ENCODE results near the gene PDE2A.

The PDE2A gene

GRCh38 chr11:72634472-72635095, 39.6 kb downstream of the PDE2A start:
- DNase-seq (ENCODE audit: low read depth) = no peak
- TF ChIP-seq CTCF (IDR thresholded peaks at IDR 0.05; ENCODE audit: low read length, missing control alignments) = no peak
- no peak overlapping the region for H3K4me3 ChIP-seq (replicated peaks; ENCODE audit: low read depth, low read length)

DNA sequence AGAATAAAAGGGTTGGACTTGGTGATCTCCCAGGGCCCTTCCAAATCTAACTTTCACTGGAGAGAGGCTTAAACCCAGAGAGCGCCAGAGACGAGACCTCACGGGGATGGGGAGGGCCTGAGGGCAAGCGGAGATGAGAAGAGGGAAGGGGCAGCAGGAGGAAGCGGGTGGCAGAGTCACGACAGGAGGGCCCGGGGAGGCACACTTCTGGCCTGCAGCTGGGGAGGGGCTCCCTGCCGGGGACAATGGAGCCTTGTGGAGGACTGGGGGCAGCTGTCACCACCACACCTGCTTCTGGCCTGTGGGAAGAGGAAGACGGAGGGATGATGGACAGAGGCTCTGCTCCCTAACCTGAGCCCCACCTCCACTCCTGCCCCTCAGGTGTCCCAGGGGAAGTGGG, 40.2 kb downstream of the PDE2A start:
- no peak for DNase-seq (ENCODE audit: low read depth)

GRCh38 chr11:72633068-72633467, 41.2 kb downstream of the PDE2A start:
- H3K4me3 ChIP-seq (replicated peaks; ENCODE audit: low read depth, low read length) = no peak overlapping the region
- DNase-seq (ENCODE audit: low read depth) = no peak
- TF ChIP-seq CTCF (IDR thresholded peaks at IDR 0.05; ENCODE audit: low read length, missing control alignments) = no peak

More for the DNA sequence above, 40.2 kb downstream of the PDE2A start:
- TF ChIP-seq CTCF (IDR thresholded peaks at IDR 0.05; ENCODE audit: low read length, missing control alignments) = no peak
- no peak overlapping the region for H3K4me3 ChIP-seq (replicated peaks; ENCODE audit: low read depth, low read length)

- no peak for TF ChIP-seq CTCF (IDR thresholded peaks at IDR 0.05; ENCODE audit: low read length, missing control alignments)
- peak; percentile 30 for DNase-seq (ENCODE audit: low read depth)
- H3K4me3 ChIP-seq (replicated peaks; ENCODE audit: low read depth, low read length) = no peak overlapping the region
Measured at GRCh38 chr11:72631806-72632731, 42.2 kb downstream of the PDE2A start.

- TF ChIP-seq CTCF (IDR thresholded peaks at IDR 0.05; ENCODE audit: low read length, missing control alignments) = no peak
- no peak overlapping the region for H3K4me3 ChIP-seq (replicated peaks; ENCODE audit: low read depth, low read length)
- DNase-seq (ENCODE audit: low read depth) = no peak
Measured at GRCh38 chr11:72630104-72630852, 43.9 kb downstream of the PDE2A start.

- TF ChIP-seq CTCF (IDR thresholded peaks at IDR 0.05; ENCODE audit: low read length, missing control alignments) = no peak
- no peak for DNase-seq (ENCODE audit: low read depth)
- no peak overlapping the region for H3K4me3 ChIP-seq (replicated peaks; ENCODE audit: low read depth, low read length)
Measured at GRCh38 chr11:72629266-72629665, 45.0 kb downstream of the PDE2A start.

Measured in fibroblast of pulmonary artery (primary cell).